UCSD-AML1 (cell line): Measurements from ENCODE around the gene POFUT2.

Experiments
- DNase-seq: peaks from one replicate; lab custom pipeline; 2025; ENCODE audit not compliant: unreplicated experiment; lab: John Stamatoyannopoulos, UW

The POFUT2 gene

DNA sequence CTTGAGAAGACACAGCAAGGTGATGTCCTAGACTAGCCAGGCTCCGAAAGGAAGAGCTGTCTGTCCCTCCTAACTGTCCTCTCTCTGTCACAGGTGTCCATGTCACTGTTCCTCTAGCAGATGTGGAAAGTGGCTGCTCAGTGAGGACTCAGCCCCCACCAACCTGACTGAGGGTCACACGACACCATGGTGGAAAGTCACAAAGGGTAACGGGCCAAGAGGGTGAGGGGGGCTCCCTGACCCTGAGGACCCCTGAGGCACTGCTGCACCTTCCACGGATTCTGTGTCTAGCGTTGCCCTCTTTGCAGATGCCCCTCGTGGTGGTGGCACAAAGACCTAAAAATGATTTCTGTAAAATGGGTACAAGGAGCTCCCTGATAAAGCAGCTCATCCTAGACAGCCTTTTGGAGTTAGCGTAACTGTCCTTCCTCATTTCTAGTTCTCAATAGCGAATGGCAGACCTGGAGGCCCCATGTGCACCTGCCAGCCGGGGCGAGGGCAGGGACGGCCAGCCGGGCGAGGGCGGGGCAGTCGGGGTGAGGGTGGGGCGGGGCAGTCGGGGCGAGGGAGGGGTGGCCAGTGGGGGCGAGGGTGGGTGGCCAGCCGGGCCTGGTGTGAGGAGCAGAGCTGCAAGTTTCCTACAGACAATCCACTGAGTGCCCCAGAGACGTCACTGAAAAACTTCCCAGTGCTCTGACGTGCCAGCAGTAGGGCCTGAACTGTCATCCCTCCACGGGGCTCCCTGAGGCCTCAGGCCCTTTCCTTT lies 23.4 kb downstream of the POFUT2 start:
- no peak for DNase-seq

- DNase-seq = no peak
Measured at GRCh38 chr21:45263534-45263933, 24.2 kb downstream of the POFUT2 start.

DNA sequence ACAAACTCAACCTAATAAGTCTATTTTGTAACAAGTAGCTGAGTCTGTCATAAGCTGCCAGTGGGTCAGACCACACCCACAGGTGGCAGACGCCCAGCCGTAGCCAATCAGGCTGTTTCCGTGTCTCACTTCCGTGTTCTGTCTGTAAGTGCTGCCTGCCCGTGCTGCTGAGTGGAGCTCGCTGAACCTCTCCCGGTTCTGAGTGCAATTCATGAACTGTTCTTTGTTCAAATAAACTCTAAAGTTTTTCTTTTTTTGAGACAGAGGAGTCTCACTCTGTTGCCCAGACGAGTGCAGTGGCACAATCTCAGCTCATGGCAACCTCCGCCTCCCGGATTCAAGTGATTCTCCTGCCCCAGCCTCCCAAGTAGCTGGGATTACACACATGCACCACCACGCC lies 25.1 kb downstream of the POFUT2 start:
- DNase-seq = no peak

DNA sequence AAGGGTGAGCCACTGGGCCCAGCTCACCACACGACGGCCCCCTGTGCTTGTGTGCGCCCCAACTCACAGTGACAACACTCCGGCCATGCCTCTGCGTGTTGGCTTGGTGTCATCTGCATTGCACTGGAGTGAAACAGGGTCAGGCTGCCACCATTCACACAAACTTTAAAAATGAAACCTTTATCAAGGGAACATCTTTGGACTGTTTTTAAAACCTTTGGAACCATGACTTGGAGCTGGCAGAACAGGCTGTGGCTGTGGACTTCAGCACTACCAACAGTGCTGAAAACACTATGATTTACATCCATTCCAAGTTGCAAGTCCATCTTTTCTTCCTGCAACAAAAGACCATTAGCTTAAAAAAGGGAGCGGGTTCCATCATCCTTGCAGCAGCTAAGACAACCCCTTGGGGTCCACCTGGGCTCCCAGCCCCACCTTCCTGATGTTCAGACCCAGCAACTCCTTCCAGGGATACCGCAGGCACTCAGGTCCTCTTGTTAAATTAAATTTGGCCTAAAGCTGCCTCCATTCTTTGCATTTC lies 25.6 kb downstream of the POFUT2 start:
- DNase-seq = no peak

DNA sequence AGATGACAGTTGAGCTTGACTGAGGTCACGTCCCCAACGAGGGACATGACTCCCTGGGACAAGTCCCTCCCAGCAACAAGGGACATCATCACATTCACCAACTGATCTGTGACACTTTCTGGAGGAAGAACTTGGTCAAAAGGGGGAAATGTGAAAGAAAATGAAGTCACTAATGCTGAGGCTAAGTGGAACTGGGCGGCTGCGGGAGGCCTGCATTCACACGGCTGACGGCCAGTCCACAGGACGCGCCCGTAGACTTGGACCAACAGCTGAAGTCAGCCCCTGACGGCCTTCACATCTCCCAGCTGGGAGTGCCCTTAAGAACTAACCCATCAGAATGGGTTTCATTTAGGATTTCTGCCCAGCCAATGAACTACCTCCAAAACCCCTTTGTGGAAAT lies 26.6 kb downstream of the POFUT2 start:
- DNase-seq = no peak

GRCh38 chr21:45260191-45260825 lies 27.4 kb downstream of the POFUT2 start:
- DNase-seq = no peak

GRCh38 chr21:45259206-45259840 lies 28.4 kb downstream of the POFUT2 start:
- DNase-seq = no peak

- no peak for DNase-seq
Measured at GRCh38 chr21:45258466-45258865, 29.2 kb downstream of the POFUT2 start.

DNA sequence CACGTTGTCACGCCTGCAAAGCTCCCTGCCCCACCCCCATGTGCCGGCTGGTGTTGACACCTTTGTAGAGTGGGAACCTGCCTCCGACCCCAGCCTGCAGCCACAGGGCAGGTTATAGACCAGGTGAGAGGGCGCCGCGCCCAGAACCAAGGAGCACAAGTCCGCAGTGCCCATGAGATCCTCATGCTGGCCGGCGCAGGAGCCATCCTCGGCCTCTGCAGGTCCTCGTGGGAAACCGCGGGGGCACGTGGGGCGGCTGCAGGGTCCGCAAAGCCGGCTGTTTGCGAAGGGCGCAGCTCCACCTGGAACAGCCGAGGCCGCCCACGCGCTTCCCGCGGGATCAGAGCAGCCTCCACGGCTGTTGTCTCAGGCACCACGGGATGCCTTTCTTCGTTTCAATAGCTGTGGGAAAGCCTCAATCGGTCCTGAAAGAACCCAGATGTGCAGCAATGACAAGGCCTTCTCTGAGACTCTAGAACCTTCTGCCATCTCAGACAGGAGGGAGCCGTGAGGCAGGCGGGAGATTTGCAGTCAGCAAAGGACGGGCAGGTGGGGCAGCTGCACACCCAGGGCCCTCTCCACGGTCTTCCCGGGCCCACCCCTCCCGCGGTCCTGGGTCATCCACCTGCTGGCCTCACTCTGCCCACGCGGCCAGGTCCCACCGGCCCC lies 29.9 kb downstream of the POFUT2 start:
- no peak for DNase-seq

- DNase-seq = peak; percentile 72
Measured at GRCh38 chr21:45256912-45257672, 30.6 kb downstream of the POFUT2 start.

GRCh38 chr21:45256021-45256911 lies 31.4 kb downstream of the POFUT2 start:
- no peak for DNase-seq

DNA sequence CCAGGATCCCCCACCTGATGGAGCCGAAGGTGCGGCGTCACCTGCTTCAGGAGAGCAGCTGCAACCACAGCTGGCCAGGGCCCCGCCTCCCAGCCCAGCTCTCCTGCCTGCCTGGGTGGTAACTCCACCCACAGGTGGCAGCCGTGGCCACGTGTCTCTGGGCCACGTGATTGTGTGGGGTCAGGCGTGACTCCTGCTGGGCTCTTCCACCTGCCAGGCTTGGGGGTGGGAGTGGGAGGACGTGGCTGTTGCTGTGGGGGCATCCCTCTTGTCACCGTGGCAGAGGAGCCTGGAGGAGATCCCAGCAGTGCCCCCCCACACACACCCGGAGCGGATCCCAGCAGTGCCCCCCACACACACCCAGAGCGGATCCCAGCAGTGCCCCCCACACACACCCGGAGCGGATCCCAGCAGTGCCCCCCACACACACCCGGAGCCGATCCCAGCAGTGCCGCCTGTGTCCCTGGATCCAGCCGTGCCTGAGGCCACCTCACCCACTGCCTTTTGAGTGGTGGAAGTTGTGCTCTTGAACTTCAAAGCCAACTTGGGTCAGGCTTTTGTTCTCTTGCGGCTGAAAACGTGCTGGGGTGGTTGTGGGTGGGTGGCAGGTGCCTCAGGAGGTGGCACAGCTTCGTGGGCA lies 32.2 kb downstream of the POFUT2 start:
- DNase-seq = no peak

GRCh38 chr21:45254460-45254930 lies 33.2 kb downstream of the POFUT2 start:
- no peak for DNase-seq

GRCh38 chr21:45253633-45254459 lies 33.8 kb downstream of the POFUT2 start:
- no peak for DNase-seq

DNA sequence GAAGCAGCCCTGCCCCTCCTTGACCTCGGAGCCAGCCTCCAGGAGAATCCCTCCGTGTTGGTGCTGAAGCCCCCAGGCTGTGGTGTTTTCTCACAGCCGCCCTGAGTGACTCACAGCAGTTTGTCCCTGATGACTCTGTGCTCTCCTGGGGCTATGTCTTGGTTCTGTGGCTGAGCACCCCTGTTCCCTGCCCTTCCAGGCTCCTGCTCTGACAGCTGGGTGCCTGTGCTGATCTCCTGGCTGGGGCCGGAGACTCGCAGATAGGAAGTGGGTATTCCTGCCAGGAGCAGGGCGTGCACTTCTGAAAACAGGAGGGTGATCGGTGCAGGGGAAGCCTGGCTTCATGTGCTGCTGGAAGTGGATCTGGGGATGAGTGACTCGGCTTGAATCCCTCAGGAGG lies 34.5 kb downstream of the POFUT2 start:
- no peak for DNase-seq

- no peak for DNase-seq
Measured at GRCh38 chr21:45252448-45252925, 35.2 kb downstream of the POFUT2 start.

- DNase-seq = no peak
Measured at GRCh38 chr21:45251635-45252447, 35.9 kb downstream of the POFUT2 start.
